SK-N-DZ (cell line): ENCODE data around the gene KIF1B.

Experiments used
- DNase-seq: peaks from one replicate; pipeline ENCODE4 v3.0.0-alpha.2; 2015; ENCODE audit warnings: low spot score

Gene KIF1B

DNA sequence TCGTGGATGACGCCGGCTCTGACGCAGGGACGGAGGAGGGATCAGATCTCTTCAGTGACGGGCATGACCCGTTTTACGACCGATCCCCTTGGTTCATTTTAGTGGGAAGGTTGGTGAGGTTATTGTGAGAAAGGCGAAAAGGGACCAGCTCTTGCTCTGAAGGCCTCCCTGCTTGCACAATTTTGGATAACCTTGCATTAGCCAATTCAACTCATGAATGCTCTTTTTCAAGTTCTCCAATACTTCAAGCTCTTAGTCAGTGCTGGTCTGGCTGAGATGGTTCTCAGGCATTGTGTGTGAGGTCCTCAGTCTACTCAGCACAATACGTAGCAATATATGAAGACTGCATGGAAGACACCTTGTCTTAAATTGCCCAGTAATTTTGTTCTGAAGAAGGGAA lies 115.9 kb downstream of the KIF1B start:
- no peak for DNase-seq

DNA sequence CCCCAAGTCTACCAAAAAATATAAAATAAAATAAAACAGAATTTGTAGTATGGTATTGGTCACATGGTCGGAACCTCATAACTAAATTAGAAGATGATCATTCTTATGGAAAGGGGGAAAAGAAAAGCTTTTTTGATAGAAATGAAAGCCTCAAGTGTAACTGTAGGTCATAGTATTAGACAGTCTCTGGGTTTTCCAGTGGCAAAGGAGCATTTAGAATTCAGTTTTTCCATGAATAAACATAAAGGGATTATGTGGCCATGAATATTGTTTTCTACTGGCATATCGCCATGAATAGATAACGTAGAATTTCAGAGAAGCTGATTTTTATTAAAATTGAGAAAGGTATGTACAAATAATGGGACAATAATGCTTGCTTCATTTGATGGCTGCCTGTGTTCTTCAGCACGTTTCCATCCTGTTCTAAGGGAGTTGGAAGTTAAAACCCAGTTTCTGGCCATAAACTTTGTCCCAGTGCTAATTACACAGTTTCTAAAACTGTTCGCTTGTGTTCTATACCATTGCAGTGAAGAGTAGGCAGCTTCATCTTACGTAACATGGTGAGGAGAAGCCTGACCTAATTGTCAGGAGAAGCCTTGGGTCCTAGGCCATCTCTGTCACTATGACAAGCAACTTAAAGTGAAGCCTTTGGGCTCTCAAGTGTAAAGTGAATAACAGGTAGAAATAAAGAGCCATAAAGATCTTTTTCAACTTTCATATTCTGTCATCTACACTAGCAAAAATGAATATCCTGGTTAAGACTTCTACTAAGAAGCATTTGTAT lies 118.0 kb downstream of the KIF1B start:
- no peak for DNase-seq

DNA sequence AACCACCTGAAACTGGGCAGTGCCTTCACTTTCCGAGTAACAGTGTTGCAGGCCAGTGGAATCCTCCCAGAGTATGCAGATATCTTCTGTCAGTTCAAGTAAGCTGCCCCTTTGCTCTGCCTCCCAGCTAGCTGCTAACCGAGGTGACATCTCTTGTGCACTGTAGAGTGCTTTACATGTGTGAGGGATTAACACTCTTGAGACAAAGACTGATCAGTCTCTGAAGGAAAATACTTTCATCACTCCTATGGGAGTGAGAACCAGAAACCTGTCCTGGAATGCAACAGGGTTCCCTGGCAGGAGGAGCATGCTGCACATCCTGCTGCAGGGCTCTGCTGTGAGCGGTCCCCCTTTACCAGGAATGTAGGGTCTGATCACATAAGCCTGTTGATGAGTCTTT lies 127.1 kb downstream of the KIF1B start:
- DNase-seq = no peak

DNA sequence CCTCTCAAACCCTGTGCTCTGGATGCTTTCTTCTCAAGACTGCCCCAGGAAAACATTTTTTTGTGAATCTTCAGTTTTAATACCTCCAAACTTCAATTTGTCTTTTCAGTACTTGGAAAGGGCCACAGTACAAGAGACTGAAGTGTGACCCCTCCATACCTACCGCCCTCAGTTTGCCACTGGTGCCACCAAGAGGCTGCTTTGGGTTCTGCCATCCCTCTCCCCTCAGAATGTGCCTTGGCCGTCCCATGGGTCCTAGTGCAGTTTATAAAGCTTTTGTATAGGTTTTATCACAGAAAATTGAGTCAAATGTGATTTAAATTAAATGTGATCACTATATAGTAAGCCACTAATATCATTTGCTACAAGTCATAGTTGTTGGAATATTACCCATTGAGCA lies 127.7 kb downstream of the KIF1B start:
- no peak for DNase-seq

DNA sequence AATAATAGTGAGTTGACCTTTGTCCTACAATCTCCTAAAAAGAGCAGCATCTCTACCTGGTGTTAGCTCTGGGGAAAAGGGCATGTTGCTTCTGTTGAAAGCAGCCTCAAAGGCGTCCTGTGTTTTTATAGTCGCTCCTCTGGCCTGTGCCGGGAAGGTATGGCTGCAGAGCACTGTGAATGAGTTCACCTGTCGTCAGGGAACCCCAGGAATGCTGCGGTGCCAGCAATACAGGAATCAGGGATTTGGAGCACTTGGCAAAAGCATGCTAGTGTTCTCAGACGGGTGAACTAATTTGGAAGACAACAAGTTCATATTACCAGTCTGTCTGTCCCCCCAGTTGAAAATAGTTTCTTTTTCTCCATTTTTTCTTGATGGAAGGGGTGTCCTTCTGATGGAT lies 128.2 kb downstream of the KIF1B start:
- DNase-seq = no peak

DNA sequence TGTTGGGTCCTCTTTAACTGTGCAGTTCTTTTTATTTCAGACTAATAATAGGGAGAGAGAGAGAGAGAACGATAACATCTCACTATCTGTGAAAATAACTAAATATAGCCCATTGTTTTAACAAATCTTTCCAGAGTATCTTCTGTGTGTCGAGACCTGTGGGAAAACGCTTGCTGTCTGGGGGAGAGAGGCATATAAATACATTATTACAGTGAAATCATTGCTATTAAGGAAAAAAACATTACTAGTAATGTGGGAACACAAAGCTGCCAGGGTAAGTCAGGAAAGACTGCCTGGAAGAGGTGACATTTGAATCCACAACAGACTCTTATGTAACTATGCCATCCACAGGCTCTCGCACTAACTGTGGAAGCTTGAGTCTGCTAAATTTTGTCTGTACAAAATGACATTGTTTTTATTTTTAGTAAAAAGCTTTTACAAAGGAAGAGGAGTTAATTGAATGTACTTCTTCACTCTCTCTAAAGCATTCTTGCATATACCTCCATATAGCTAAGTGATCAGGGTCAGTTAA lies 128.7 kb downstream of the KIF1B start:
- DNase-seq = no peak

DNA sequence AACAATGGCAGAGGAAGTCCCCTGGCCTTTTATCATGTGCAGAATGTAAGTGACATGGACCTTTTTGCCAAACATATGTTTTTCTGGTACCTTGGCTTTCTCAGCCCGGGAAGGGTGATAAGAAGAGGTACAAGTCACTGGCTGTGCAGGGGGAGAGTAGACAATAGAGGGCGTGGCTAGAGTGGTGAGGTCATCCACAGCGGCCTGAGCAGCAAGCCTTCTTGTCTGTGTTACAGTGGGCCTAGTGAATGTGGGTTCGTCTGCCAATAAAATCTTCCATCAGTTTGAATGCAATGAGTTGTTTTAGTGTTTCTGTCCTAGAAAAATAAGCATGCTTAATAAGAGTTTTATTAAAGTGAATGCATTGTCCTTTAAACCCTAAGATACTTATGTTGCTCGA lies 129.4 kb downstream of the KIF1B start:
- no peak for DNase-seq

DNA sequence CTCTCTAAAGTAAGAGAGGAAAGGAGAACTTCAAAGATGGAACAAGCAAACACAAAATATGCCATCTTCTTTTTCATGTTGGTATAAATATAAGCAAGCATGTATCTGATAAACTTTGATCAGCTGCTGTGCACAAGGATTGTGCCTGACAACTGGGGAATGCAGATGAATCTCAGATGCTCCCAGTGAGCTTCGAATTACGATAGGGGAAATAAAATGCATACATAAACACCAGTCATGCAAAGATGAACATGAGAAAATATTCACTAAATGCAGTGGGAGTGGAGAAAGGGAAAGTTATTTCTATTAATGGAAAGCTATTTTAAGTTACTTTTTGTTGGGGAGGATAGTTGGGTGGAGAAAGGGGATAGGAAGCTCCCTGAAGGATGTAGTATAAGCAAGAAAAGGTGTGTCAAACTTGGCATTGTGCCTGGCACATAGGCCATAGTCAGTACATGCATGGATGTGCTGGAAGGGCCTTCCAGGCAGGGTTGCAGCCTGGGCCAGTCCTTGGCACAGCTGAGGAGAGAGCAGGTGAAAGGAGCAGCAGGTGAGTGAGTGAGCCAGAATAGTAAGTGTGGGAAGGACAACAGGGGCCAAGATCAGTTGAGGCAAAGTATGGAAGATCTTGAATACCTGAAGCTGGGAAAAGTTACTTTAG lies 130.7 kb downstream of the KIF1B start:
- DNase-seq = no peak

DNA sequence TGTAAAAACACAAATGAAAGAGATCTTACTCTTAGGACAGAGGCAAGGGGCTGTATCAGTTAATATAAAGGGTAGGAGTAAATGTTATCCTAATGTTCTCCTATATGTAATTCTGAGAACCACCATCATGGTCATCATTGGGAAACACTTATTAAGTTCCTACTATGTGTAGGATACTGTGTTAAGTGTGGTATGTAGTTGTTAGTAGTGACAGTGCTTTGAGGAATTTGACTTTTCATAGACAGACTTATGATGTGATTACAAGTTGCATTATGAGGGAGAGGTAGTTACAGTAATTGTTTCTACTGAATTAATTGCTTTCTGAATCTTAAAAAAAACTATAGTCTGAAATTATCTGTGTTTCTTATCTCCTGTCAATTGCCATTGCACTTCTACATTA lies 136.7 kb downstream of the KIF1B start:
- DNase-seq = no peak

DNA sequence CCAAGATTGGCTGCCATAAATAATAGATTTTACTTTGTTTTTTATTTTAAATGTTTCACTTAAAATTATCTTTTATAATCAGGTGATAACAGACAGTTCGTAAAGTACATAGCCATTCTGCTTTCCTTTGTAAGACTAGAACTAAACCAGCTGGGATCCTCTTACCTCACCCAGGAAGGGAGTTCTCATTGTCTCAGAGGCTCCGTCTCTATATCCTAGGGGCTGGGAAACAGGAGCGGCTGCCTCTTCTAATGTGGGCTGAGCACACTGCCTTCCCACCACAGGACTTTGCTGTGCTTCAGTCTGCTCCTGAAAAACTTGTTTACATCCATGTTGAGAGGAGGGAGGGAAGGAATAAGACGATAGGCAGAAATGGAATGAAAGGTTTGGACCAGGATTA lies 142.9 kb downstream of the KIF1B start:
- no peak for DNase-seq

DNA sequence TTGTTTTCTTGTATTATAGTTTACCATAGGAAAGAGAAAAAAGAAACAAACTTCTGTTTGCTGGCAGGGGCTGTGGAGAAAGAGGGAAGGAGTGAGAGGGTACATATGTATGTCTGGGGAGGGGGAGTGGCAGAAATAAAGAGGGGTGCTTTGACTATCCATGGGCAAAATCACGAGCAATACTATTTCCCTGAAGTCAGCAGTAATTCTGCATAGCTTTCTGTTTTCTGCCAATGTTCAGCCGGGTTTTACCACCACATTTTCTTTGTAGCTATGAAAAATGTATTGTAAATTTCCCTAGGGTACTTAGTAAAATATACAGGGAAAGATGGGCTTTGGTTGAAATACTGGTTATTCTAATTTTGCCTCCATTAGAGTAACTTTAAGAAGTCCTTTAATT lies 143.3 kb downstream of the KIF1B start:
- DNase-seq = no peak

DNA sequence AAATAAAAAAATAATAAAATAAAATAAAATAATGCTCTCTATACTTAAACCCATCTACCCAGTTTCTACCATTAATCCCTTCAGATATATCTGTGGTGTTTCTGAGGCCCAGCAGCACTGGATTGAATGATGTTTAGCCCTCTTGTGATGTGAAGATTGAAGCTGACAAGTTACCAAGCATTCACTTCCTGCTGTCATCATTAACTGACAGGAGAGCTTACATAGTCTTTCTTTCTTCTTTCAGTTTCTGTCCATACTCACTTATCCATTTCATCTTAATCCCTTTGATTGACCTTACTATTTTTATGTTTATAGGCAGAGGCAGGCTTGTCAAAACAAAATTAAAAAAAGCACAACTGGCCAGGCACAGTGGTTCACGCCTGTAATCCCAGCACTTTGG lies 149.7 kb downstream of the KIF1B start:
- no peak for DNase-seq

DNA sequence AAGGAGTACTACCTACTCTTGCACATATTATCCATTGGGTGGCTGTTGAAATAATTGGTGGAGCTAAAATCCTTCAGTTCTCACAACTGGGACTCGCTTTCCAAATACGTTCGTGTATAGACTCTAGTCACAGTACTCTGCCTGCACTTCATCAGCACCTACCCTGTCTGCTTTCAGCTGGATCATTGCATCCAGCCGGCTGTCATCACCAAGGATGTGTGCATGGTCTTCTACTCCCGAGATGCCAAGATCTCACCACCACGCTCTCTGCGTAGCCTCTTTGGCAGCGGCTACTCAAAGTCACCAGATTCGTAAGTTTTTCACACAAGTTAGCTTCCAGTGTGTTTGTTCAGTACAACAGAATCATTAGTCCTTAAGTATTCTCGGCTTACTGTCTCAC lies 151.1 kb downstream of the KIF1B start:
- DNase-seq = no peak

DNA sequence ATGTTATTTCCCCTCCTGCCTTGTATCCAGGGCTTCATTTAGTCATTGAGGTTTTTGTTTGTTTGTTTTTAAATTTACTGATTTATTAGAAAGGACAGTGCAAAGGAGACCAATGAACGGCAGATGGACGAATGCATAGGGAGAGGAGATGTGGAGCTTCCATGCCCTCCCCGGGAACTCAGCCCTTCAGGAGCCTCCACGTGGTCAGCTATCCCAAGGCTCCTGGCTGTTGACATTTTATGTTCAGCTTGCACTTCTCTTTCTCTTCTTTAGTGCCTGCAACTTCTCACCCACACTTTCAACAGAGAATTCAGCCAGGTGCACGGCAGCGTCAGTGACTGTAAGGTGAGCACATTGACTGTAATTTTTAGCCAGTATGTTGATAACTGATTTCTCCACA lies 157.8 kb downstream of the KIF1B start:
- no peak for DNase-seq

DNA sequence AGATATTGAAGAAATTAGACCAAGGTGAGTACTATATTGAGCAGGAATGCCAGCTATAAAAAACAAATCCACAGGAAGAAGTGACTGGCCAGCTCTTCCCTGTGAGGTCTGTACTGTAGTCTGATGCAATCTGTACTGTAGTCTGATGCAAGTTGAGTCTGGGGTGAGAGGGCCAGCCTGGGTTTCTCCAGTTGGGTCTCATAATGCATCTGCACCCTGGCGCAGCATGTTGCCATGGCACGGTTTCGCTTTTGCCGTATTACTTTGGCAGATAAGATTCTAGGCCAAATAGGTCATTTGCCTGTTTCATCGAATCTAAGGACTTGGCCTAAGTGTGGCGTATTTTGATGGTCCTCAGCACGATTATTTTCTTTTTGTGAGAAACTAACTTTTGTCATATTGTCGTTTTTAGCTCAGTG lies 164.1 kb downstream of the KIF1B start:
- DNase-seq = no peak

DNA sequence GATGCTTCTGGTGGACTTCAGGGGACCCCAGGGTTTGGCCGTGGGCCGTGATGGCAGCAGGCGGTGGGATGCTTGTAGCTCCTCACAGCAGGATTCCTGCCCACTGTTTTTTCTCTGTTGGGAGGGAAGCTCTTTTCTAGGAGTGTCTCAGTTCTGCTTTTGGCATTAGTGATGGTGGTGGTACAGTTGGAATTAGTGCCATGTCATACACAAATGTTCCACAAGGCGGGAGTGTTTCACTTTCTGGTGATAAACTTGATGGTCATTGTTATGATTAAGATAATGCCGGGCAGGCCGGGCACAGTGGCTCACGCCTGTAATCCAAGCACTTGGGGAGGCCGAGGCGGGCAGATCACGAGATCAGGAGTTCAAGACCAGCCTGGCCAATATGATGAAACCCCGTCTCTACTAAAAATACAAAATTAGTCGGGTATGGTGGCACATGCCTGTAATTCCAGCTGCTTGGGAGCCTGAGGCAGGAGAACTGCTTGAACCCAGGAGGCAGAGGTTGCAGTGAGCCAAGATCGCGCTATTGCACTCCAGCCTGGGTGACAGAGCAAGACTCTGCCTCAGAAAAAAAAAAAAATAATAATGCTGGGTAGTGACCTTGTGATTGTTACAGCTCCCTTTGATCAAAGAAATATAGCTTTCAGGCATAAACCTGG lies 167.1 kb downstream of the KIF1B start:
- DNase-seq = peak; percentile 27

DNA sequence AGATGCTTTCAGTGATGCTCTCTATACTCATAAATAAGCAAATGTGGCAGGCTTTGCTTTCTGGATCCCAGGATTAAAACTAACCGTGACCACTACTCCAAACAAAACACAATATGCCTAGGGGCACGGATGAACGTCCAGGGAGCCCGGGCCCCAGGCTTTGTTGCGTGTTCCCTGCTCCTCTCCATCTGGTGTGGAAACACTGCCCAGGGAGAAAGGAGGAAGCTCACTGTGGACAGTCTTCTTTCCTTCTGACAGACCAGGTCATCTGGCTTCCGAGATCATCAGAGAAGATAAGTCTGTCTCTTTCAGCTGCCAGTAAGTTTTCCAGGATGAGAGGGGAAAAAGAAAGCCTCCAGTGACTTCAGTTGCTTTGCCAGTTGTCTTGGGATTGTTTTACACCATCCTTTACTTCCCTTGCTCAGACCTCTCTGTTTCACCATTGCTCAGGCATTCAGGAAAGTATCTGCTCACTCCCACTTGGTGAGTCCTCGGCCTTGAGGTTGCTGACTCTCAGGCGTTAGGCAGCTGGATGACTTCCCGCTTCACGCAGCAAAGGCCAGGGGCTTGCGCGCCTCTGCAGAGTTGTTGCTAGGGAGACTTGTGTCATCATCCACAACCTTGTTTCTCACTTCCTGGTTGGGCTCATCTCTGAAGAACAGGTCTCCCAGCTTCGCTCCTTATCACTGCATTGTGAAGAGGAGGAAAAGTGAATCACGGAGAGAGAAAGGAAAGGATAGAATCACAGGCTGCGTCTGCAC lies 167.9 kb downstream of the KIF1B start:
- DNase-seq = no peak

DNA sequence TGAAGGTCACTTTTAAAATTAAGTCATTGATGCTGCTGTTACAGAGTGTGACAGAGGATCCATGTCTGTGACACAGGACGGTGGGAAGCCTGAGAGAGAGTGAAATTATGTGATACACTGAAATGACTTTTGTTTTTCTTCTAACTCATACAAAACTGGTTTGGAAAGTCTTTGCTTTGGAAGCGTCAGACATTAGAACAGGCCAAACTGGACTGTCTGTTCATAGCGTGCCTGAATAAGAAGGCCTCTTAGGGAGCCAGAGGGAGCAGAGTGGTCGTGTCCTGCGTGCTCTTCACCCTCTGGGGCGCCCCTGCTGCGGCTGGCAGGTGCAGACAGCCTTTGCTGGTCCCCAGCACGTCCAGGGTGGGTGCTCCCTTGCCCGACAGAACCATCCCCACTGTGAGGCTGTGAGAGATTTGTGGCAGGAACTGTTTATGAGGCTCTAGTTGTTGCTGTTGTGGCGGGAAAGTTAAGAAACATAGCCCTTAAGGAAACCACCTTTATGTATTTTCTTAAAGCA lies 168.8 kb downstream of the KIF1B start:
- no peak for DNase-seq

DNA sequence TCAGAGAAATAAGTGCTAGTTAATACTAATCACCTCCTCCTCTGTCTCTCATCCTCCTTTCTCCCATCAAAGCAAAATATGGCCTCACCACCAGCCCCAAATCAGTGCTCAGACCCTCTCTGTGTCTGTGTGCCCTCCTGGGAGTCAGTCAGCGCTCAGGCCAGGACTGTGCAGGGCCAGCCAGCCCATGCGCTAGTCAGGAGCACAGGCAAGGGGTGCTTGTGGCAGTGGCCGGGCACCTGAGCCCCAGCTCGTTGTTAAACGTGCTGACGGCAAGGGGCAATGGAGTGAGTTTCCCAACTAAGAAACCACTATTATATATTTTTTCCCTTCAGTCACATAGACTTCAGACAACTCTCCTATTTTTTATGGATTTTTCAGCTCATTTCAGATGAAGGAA lies 169.3 kb downstream of the KIF1B start:
- DNase-seq = no peak

DNA sequence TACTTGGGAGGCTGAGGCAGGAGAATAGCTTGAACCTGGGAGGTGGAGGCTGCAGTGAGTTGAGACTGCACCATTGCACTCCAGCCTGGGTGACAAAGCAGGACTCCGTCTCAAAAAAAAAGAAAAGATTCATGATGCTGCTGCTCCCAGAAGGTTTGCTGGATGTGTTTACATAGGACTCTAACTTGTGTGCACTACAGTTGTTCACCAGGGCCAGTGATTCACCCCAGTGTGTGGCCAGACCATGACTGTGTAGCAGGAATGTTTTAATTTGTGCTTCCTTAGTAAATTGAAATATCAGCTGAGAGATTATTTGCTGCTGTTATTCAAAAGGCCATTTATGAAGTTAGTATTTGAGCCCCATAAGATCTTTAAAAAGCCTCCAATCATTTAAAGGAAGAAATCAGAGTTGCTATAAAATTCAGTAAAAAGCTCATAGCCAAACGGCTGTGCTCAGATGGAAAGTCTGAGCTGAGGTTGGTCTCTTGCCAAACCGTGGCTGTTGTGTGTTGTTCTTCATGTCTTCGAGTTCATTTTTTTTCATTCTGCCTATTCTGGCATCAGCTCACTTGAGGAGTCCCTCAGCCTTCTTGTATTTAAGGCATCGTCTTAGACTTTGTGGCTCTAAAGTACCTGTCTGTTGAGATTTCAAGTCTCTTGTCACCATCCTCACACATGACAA lies 170.4 kb downstream of the KIF1B start:
- DNase-seq = no peak

DNA sequence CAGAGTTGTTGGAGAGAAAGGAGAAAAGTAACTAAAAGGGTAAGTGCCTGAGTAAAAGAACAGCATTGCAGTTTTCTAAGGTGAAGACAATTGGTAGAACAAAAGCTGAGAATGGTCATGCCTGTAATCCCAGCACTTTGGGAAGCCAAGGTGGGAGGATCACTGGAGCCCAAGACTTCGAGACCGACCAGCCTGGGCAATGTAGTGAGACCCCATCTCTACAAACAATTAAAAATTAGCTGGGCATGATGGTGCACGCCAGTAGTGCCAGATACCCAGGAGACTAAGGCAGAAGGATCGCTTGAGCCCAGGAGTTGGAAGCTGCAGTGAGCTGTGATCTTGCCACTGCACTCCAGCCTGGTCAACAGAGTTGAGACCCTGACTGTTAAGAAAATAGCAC lies 173.3 kb downstream of the KIF1B start:
- DNase-seq = no peak
